Heart right ventricle (tissue), 16 donors: ENCODE results near the gene CGB5. TPM values are rescaled to one million over a fixed set of nuclear protein-coding genes. Genes with fewer than 3 reads are reported as not detected.
"Not testable (repeated sequence)": the region's sequence is repeated elsewhere in the genome, so short reads cannot be mapped to it uniquely, and the experiment has no call there.

Experiments
- ATAC-seq, 8 donors: fragments of 200-7000 bp; cut with Tn5 transposase; one replicate each; pipeline ENCODE4 v1.9.1; 2020; ENCODE audit warnings: mild to moderate bottlenecking in 8 of 8, moderate library complexity in 8 of 8, moderate number of reproducible peaks in 1 of 8
- DNase-seq, 2 donors: peaks; one replicate each; pipeline ENCODE4 v3.0.0-alpha.2; 2020
- H3K27ac ChIP-seq, 10 donors: fragments of 200-600 bp; sonication (generic) in 2 of 10; one replicate each; pipeline versions ENCODE4 v1.5.0 to v1.8.0; 2020 to 2022; ENCODE audit warnings: mild to moderate bottlenecking in 3 of 10
- H3K27me3 ChIP-seq, 7 donors: fragments of 200-600 bp; one replicate each; pipeline ENCODE4 v1.8.0; 2021 to 2022; ENCODE audit warnings: mild to moderate bottlenecking in 2 of 7
- H3K36me3 ChIP-seq, 9 donors: fragments of 200-600 bp; sonication (generic) in 1 of 9; one replicate each; pipeline versions ENCODE4 v1.5.0 to v1.8.0; 2020 to 2022; ENCODE audit warnings: mild to moderate bottlenecking in 2 of 9
- H3K4me1 ChIP-seq, 9 donors: fragments of 200-600 bp; sonication (generic) in 1 of 9; one replicate each; pipeline versions ENCODE4 v1.5.0 to v1.8.0; 2020 to 2022; ENCODE audit warnings: mild to moderate bottlenecking in 4 of 9
- H3K4me3 ChIP-seq, 10 donors: fragments of 200-600 bp; sonication (generic) in 2 of 10; one replicate each; pipeline versions ENCODE4 v1.5.0 to v1.8.0; 2020 to 2022; ENCODE audit warnings: mild to moderate bottlenecking in 7 of 10, moderate library complexity in 2 of 10
- H3K9me3 ChIP-seq, 11 donors: fragments of 200-600 bp in 10 of 11; sonication (generic) in 2 of 11; one replicate each; pipeline versions ENCODE4 v1.5.0 to v1.8.0; 2013 to 2022; ENCODE audit warnings: mild to moderate bottlenecking in 2 of 11, control low read depth in 1 of 11, moderate library complexity in 1 of 11
- CTCF ChIP-seq, 9 donors: fragments of 200-600 bp; sonication (generic) in 2 of 9; IDR thresholded peaks; one replicate each; pipeline versions ENCODE4 v1.5.0 to v1.8.0; 2021 to 2022; ENCODE audit warnings: antibody characterized with exemption in 9 of 9, mild to moderate bottlenecking in 5 of 9, moderate library complexity in 1 of 9
- WGBS, 2 donors: extraction: QIAGEN DNeasy Blood & Tissue Kit; methylation state at CpG; one replicate each; pipeline ENCODE4 v1.1.7; 2013; ENCODE audit warnings: inconsistent platforms in 1 of 2; 5-methylcytosine and 5-hydroxymethylcytosine counted together
- intact Hi-C, 10 donors: fragments of 100-400 bp; cut with DNase I; formaldehyde crosslinking; loops; one replicate each; pipeline versions ENCODE4 v1.11.1 to v1.14.2; 2022
- polyA plus RNA-seq, 2 donors: library from polyadenylated mRNA; stranded (reverse); fragments of 200-250 nt; gene quantifications; one replicate each; pipeline ENCODE4 v1.2.3, GENCODE V29; 2013
- total RNA-seq, 10 donors: library from RNA; stranded (reverse); fragmentation: NEBNext Ultra II Directional in 3 of 10; extraction: Animal tissue kit (Norgen Biotek cat#: 25700) in 3 of 10; gene quantifications; one replicate each; pipeline versions ENCODE4 v1.2.1 to v1.2.4, GENCODE V29; 2021 to 2023
- donor health status: Arrhythmogenic right ventricular cardiomyopathy.
- donor health status: ischemic (EF 13 %, LVEDD 7.1; RV severe dilation, severe dysfunction).
- donor health status: healthy with polysubstance abuse.
- donor health status: DM: no; HTN: yes; CAD: no.
- donor health status: DM: no; HTN: no; CAD: no.
- donor health status: ischemic (EF 25% LVEDD 6.9; RV normal size, moderate dysfunction).
- donor health status: ischemic (EF 25% LVEDD 5.7; RV mildly dilated, moderate dysfunction).
- donor health status: healthy.
- donor health status: DM: yes; HTN: yes; CAD: no.
- donor health status: Ischemic cardiomyopathy.
- donor health status: ischemic (EF 35%, LVEDD 5.7; RV mildly dilated, moderate dysfunction).
- donor health status: nonischemic (EF 11% LVEDD 7.7; RV severe dilation, severe dysfunction).
- donor health status: DM: yes; HTN: yes; CAD: no.
- donor health status: PGD.
- donor health status: ischemic (EF 29% LVEDD 5.4; RV normal size, mild dysfunction).
- donor health status: nonischemic (EF 23%, LVEDD 6.1; RV moderate dilation, normal function).

Gene CGB5
- total and polyA plus RNA-seq, 12 donors, result not detected

DNA sequence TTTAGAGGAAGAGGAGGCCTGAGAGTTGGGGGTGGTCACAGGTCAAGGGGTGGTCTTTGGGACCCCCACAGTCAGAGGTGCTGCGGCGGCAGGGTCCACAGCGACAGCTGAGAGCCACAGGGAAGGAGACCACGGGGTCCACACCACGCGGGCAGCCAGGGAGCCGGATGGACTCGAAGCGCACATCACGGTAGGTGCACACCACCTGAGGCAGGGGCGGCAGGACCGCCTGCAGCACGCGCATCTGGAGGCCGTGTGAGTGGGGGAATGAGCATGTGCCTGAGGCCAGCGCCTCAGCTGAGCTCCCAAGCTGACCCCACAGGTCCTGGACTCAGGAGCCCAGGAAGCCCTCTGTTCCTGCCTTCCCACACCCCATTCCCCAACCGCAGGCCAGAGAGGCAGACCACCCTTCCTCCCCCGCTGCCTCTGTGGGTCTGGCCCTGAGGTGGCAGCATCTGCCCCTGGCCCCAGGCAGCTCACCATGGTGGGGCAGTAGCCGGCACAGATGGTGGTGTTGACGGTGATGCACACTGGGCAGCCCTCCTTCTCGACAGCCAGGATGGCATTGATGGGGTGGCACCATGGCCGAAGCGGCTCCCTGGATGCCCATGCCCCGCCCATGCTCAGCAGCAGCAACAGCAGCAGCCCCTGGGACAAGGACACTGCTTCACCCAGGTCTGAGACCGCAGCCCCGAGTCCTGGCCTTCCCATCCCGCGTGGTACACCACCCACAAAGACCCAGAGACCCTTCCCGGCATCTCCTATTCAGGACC lies 27.4 kb upstream of the CGB5 start:
- DNase-seq (no peak), ATAC-seq (no peak)
- H3K9me3 ChIP-seq, result no peaks in the 10 kb centered on the region
- WGBS, 2 donors, result 95 to 96% methylated on average over 23 to 26 of the region's 29 CpGs
- H3K36me3 ChIP-seq, result peaks cover 0 to 47% (median 13%) of the 10 kb centered on the region in 9 donors
- H3K4me1 ChIP-seq, result peaks cover 0 to 27% (median 23%) of the 10 kb centered on the region in 9 donors
- no peak overlapping the region for H3K27ac ChIP-seq
- intact Hi-C loops, result no loop called here
- TF ChIP-seq CTCF (IDR thresholded peaks at IDR 0.05), result no peak
- H3K27me3 ChIP-seq, result peaks cover 0 to 40% (median 14%) of the 10 kb centered on the region in 7 donors
- no peak overlapping the region for H3K4me3 ChIP-seq

- no peak for DNase-seq
- no peaks in the 10 kb centered on the region for H3K9me3 ChIP-seq
- no peak for TF ChIP-seq CTCF (IDR thresholded peaks at IDR 0.05)
- H3K4me1 ChIP-seq, result peaks cover 0 to 27% (median 23%) of the 10 kb centered on the region in 9 donors
- WGBS, 2 donors, result 73 to 78% methylated on average over 17 of the region's 17 CpGs
- ATAC-seq, result no peak
- intact Hi-C loops, result no loop called here
- peak within 1 kb of the TSS; percentile 32 to 59 (median 54) for H3K4me3 ChIP-seq
- H3K27me3 ChIP-seq, result peaks cover 0 to 41% (median 14%) of the 10 kb centered on the region in 7 donors
- peaks cover 0 to 38% (median 13%) of the 10 kb centered on the region in 9 donors for H3K36me3 ChIP-seq
- peak within 1 kb of the TSS in 1 of 10 donors; percentile 18 for H3K27ac ChIP-seq
Measured at GRCh38 chr19:49017041-49017665, 26.5 kb upstream of the CGB5 start, which contains the start of gene LHB. LHB (minus strand) TSS chr19:49017091; CDS start chr19:49017081, 10 bp downstream.

DNA sequence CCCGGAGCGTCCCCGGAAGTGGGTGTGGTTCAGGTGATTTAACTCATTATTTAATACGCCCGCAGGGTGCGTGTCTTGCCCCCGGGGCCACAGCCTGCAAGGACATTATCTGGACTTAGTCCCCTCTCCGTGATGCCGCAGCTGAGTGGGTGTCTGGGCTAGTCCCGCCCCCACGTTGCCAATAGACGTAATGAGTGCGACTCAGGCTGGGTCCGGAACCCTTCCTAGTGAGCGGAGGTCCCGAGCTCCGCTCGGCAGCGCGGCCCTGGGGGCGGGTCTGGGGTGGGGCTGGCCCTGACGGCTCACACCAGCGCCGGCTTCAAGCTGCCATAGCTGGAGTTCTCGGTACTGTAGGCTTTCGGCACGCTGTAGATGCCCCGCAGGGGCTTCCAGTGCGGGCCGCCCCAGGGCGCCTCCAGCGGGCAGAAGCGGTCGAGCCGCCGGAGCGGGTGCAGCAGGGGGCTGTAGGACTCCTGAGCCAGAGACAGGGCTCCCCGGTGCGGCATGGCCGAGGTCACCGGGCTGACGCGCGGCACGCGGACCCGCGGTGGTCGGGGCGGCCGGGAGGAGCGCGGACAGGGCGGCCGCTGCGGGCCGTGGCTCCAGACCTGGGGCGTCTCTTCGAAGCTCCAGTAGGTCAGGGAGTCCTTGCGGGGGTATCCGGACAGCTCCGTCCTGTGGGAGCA lies 25.8 kb upstream of the CGB5 start:
- H3K4me3 ChIP-seq, result peak overlapping the region; percentile 32 to 59 (median 54)
- H3K36me3 ChIP-seq, result peaks cover 0 to 34% (median 13%) of the 10 kb centered on the region in 9 donors
- no peaks in the 10 kb centered on the region for H3K9me3 ChIP-seq
- peak; percentile 15 to 64 (median 57) for TF ChIP-seq CTCF (IDR thresholded peaks at IDR 0.05)
- H3K27me3 ChIP-seq, result peaks cover 0 to 41% (median 14%) of the 10 kb centered on the region in 7 donors
- ATAC-seq, result peak; percentile 49 to 76 (median 66)
- H3K27ac ChIP-seq, result peak overlapping the region in 1 of 10 donors; percentile 18
- WGBS, 2 donors, result 1% methylated on average over 62 of the region's 62 CpGs
- peaks cover 0 to 27% (median 23%) of the 10 kb centered on the region in 9 donors for H3K4me1 ChIP-seq
- peak; percentile 15 to 55 for DNase-seq
- intact Hi-C loops, result no loop called here

DNA sequence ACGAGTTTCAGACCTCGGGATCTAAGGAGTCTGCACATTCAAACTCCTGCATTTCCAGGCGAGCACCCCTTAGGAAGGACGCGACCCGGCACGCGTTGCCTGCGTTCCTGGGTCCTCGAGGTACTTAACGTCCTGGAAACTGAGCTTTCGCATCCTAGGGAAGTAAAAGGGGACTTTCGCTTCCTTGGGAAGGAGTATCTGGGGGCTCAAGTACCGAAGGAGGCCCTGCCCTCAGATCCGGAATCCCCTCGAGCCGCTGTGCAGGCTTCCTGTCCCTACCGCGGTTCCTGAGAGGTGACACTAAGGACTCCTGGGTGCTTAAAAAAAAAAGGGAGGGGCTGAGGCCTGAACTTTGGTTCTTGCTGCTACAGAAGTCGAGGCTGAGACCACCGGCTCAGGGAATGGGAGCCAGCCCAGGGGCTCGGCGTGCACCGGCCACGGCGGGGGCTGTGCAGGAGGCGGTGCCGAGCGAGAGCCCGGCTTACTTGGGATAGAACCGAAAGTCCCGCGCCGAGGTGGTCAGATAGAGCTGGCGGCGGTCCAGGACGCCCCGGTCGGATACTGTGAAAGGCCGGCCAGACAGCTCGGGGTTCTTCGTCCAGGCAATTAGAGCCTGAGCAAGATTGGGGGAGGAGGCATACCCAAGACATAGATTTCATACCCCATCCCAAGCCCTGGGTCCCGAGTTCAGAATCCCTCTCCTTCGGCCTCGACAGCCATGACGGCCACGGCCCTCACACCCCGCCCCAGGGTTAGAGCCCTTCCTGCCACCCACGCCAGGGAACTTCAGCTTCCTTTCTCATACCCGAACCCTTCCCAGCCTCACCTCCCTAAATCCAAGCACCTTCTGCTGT lies 25.0 kb upstream of the CGB5 start:
- 5% methylated on average over 46 to 49 of the region's 50 CpGs for WGBS, 2 donors
- H3K27ac ChIP-seq, H3K9me3 ChIP-seq, intact Hi-C loops: not testable (repeated sequence)
- Histone ChIP-seq H3K27me3 (peaks cover 0 to 41% (median 14%) of the 10 kb centered on the region in 7 donors), H3K4me3 (peak overlapping the region; percentile 32 to 59 (median 54)), H3K36me3 (peaks cover 0 to 27% (median 13%) of the 10 kb centered on the region in 9 donors), H3K4me1 (peaks cover 0 to 27% (median 23%) of the 10 kb centered on the region in 9 donors)
- peak in 1 of 2 donors; percentile 16 for DNase-seq
- peak in 7 of 8 donors; percentile 6 to 36 (median 27) for ATAC-seq
